Endodermal cell (in vitro differentiated cells): ENCODE measurements around the gene BMPR2. TPM values are rescaled to one million over a fixed set of nuclear protein-coding genes. Genes with fewer than 3 reads are reported as not detected.
A peak's percentile ranks its signal among the peaks of the same experiment; 100 is the strongest.
"Not testable (repeated sequence)": the region's sequence is repeated elsewhere in the genome, so short reads cannot be mapped to it uniquely, and the experiment has no call there.

ENCODE experiments used
- DNase-seq: peaks from one replicate; pipeline ENCODE4 v3.0.0-alpha.2; 2017
- H3K27ac ChIP-seq: 2 replicates; pipeline ENCODE4 v1.5.1; 2013; ENCODE audit warnings: mild to moderate bottlenecking, low read depth, low read length, moderate library complexity
- H3K27me3 ChIP-seq: 2 replicates; pipeline ENCODE4 v1.6.1; 2013; ENCODE audit warnings: mild to moderate bottlenecking, low read length, moderate library complexity; ENCODE audit not compliant: insufficient read depth, control insufficient read depth, poor library complexity, severe bottlenecking
- H3K36me3 ChIP-seq: 2 replicates; pipeline ENCODE4 v1.7.0; 2013; ENCODE audit warnings: mild to moderate bottlenecking, low read length, moderate library complexity; ENCODE audit not compliant: control insufficient read depth, insufficient read depth
- H3K4me1 ChIP-seq: one replicate; pipeline ENCODE4 v1.7.0; 2013; ENCODE audit warnings: low read length; ENCODE audit not compliant: control insufficient read depth, insufficient read depth
- H3K4me3 ChIP-seq: 2 replicates; pipeline ENCODE4 v1.5.1; 2013; ENCODE audit warnings: mild to moderate bottlenecking, low read length, moderate library complexity
- H3K9ac ChIP-seq: 2 replicates; pipeline ENCODE4 v1.6.1; 2013; ENCODE audit warnings: mild to moderate bottlenecking, low read length, moderate library complexity; ENCODE audit not compliant: poor library complexity, severe bottlenecking; ENCODE audit errors: extremely low read depth
- H3K9me3 ChIP-seq: 2 replicates; pipeline ENCODE4 v1.6.1; 2013; ENCODE audit warnings: mild to moderate bottlenecking, low read length, moderate library complexity; ENCODE audit not compliant: control insufficient read depth
- H3K27ac Mint-ChIP-seq: 2 replicates; pipeline ENCODE4 v1.8.0; 2020; ENCODE audit warnings: mixed read lengths
- H3K27me3 Mint-ChIP-seq: 2 replicates; pipeline ENCODE4 v1.8.0; 2021; ENCODE audit warnings: mild to moderate bottlenecking, mixed read lengths; ENCODE audit not compliant: insufficient read depth
- H3K36me3 Mint-ChIP-seq: 2 replicates; pipeline ENCODE4 v1.8.0; 2020; ENCODE audit warnings: low read depth, mixed read lengths
- H3K4me1 Mint-ChIP-seq: 2 replicates; pipeline ENCODE4 v1.8.0; 2020; ENCODE audit warnings: mixed read lengths
- H3K4me3 Mint-ChIP-seq: 2 replicates; pipeline ENCODE4 v1.8.0; 2020; ENCODE audit warnings: mild to moderate bottlenecking, moderate library complexity, mixed read lengths
- H3K9me3 Mint-ChIP-seq: 2 replicates; pipeline ENCODE4 v1.8.0; 2020; ENCODE audit warnings: mild to moderate bottlenecking, mixed read lengths
- CTCF ChIP-seq: fragments of 200-600 bp; sonication (generic); conservative IDR thresholded peaks from 2 replicates; pipeline ENCODE4 v1.5.0; 2021; ENCODE audit warnings: antibody characterized with exemption, mild to moderate bottlenecking
- WGBS, 2 experiments: methylation state at CpG; one replicate each; pipeline versions ENCODE4 v1.1.5 to v1.1.7; 2013; ENCODE audit warnings: missing lambda C conversion rate in 2 of 2, mixed read lengths in 1 of 2; ENCODE audit not compliant: insufficient coverage in 1 of 2, insufficient read length in 1 of 2; 5-methylcytosine and 5-hydroxymethylcytosine counted together
- total RNA-seq, 2 donors: library from RNA; stranded (reverse); fragmentation: NEBNext Ultra II Directional in 1 of 2; extraction: Animal tissue kit (Norgen Biotek cat#: 25700) in 1 of 2; gene quantifications; 2 replicates in 1 of 2; 3 replicates in 1 of 2; pipeline ENCODE4 v1.2.1, GENCODE V29; 2021

The BMPR2 gene
- total RNA-seq, 2 donors from 2014 or later: 42.2 to 56.3 TPM

GRCh38 chr2:202355993-202356505, 20.1 kb upstream of the BMPR2 start:
- Histone ChIP-seq H3K27ac (no peak overlapping the region), H3K27me3 (no peaks in the 10 kb centered on the region), H3K9ac (no peak overlapping the region), H3K36me3 (no peaks in the 10 kb centered on the region), H3K4me1 (peaks cover 6% of the 10 kb centered on the region), H3K4me3 (no peak overlapping the region), H3K9me3 (no peaks in the 10 kb centered on the region)
- WGBS, 2 experiments: 22% methylated on average over 1 of the region's 1 CpG; no CpG with 5 or more reads in 1 of the 2 experiments
- Mint-ChIP-seq H3K9me3 (no peaks in the 10 kb centered on the region), H3K36me3 (no peaks in the 10 kb centered on the region), H3K27ac (no peak overlapping the region), H3K27me3 (no peaks in the 10 kb centered on the region), H3K4me3 (no peak overlapping the region), H3K4me1 (peaks cover 22% of the 10 kb centered on the region)
- TF ChIP-seq CTCF: no peak
- DNase-seq: no peak

- not testable (repeated sequence) for H3K27me3 Mint-ChIP-seq, H3K9me3 Mint-ChIP-seq, H3K27ac ChIP-seq, H3K36me3 ChIP-seq, H3K9ac ChIP-seq, H3K27me3 ChIP-seq, DNase-seq, H3K9me3 ChIP-seq, H3K27ac Mint-ChIP-seq, H3K4me3 ChIP-seq, H3K4me1 ChIP-seq, H3K36me3 Mint-ChIP-seq, H3K4me3 Mint-ChIP-seq
- WGBS, 2 experiments: 95% methylated on average over 5 to 8 of the region's 8 CpGs
- H3K4me1 Mint-ChIP-seq: peaks cover 29% of the 10 kb centered on the region
Observed at GRCh38 chr2:202358924-202359323, 17.2 kb upstream of the BMPR2 start.

- WGBS, 2 experiments: 84% methylated on average over 2 of the region's 2 CpGs
- Histone ChIP-seq H3K4me1 (peaks cover 6% of the 10 kb centered on the region), H3K27ac (no peak overlapping the region), H3K9ac (no peak overlapping the region), H3K36me3 (no peaks in the 10 kb centered on the region), H3K27me3 (no peaks in the 10 kb centered on the region), H3K9me3 (no peaks in the 10 kb centered on the region), H3K4me3 (no peak overlapping the region)
- peak overlapping the region; percentile 81 for H3K27ac Mint-ChIP-seq
- H3K9me3 Mint-ChIP-seq: no peaks in the 10 kb centered on the region
- H3K4me1 Mint-ChIP-seq: peaks cover 29% of the 10 kb centered on the region
- no peak overlapping the region for H3K4me3 Mint-ChIP-seq
- no peak for DNase-seq
- no peaks in the 10 kb centered on the region for H3K36me3 Mint-ChIP-seq
- TF ChIP-seq CTCF: no peak
- no peaks in the 10 kb centered on the region for H3K27me3 Mint-ChIP-seq
Observed at GRCh38 chr2:202360646-202361045, 15.5 kb upstream of the BMPR2 start.

GRCh38 chr2:202361108-202361507, 15.0 kb upstream of the BMPR2 start:
- no peaks in the 10 kb centered on the region for H3K36me3 ChIP-seq
- no peak overlapping the region for H3K27ac ChIP-seq
- H3K27me3 Mint-ChIP-seq: no peaks in the 10 kb centered on the region
- H3K4me3 Mint-ChIP-seq: no peak overlapping the region
- no peak overlapping the region for H3K4me3 ChIP-seq
- peaks cover 24% of the 10 kb centered on the region for H3K4me1 Mint-ChIP-seq
- peak overlapping the region; percentile 81 for H3K27ac Mint-ChIP-seq
- WGBS, 2 experiments: 95 to 100% methylated on average over 4 of the region's 4 CpGs
- H3K27me3 ChIP-seq: no peaks in the 10 kb centered on the region
- no peaks in the 10 kb centered on the region for H3K9me3 ChIP-seq
- no peak overlapping the region for H3K9ac ChIP-seq
- H3K4me1 ChIP-seq: peaks cover 4% of the 10 kb centered on the region
- TF ChIP-seq CTCF: no peak
- no peaks in the 10 kb centered on the region for H3K9me3 Mint-ChIP-seq
- no peak for DNase-seq
- H3K36me3 Mint-ChIP-seq: no peaks in the 10 kb centered on the region
